ENCODE measurements around the gene CELSR3.

The CELSR3 gene

DNA sequence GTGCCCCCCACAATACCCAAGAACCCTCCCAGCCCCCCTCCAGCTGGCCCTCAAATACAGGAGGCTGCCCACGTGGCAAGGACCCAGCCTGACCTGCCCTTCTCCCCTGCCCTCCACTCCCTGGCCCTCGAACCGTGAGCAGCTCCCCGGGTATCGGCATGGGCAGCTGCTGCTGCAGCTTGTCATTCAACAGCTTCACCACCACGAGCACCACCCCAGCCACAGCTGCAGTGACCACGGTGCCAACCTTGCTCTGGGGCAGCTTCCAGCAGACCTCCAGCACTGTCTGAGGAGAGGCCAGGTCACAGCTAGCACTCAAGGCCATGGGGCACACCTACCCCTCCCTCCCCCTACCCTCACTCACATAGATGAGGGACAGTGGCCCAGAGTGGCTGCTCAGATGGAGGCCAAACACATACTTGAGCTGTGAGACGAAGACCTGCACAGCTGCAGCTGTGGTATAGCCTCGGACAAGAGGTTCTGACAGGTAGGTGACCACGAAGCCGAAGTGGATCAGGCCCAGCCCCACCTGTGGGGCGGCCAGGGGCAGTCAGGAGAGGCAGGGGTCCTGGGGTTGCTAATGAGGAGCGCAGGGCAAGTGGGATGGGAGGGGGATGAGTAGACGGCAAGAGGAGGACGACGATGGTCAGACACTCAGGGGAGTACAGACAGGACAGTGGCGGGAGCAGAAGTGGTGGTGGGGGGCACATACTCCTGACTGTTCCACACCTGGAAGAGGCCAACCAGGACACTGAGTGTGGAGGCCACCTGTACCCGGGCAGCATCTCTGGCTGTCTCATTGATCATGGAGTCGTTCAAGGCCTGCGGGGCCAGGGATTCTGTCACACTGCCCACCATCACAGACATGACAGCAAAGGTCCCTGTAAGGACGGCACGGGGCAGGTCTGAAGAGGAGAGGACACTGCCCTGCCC lies 30.9 kb downstream of the CELSR3 start:
- no peak for DNase-seq

DNA sequence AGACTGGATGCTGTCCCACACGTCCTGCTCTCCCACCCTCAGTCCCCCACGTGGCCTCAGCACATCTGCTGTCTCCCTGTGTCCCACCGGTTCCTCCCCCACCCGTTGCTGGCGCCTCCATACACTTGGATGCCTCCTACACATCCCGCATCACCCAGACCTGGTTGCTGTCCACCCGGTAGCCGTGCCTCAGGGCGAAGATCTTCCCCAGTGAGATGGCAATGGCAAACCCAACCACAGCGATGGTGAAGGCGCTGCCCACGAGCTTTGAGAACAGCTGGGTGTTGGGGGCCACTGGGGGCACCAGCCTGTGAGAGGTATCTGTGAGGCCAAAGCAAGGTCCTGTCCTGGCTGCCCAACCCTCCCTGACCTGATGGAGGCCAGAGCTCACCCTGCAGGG lies 31.9 kb downstream of the CELSR3 start:
- no peak for DNase-seq

DNA sequence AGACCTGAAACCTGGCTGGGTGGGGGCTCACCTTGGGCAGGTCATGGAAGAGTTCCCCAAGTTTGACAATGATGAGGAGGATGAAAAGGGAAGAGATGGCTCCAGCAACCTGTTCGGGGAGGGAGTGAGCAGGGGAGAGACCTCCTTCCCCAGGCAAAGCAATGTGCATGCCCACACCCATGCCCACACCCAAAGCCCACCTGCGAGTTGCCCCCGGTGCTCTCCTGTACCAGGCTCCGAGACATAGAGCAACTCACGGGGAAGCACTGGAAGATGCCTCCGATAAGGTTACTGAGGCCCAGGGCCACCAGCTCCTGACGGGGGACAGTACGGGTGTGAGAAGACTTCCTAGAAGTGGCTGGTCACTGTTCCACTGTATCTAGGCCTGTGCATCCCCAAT lies 32.3 kb downstream of the CELSR3 start:
- no peak for DNase-seq

DNA sequence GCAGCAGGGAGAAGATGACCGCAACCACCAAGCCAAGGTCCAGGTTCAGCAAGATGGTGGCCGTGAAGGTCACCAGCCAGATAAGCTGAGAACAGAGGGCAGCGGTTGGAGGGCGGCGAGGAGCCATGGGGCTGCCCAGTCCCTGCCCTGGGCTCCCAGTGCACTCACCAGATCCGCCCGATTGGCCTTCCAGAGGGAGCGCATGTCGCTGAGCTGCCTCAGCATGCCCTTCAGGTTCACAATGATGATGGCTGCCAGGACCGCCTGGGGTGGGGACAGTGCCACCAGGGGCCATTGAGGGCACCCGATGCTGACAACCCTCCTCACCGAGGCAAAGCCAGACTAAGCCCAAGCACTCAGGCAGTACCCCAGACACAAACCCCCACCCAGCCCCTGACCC lies 32.8 kb downstream of the CELSR3 start:
- DNase-seq = no peak

DNA sequence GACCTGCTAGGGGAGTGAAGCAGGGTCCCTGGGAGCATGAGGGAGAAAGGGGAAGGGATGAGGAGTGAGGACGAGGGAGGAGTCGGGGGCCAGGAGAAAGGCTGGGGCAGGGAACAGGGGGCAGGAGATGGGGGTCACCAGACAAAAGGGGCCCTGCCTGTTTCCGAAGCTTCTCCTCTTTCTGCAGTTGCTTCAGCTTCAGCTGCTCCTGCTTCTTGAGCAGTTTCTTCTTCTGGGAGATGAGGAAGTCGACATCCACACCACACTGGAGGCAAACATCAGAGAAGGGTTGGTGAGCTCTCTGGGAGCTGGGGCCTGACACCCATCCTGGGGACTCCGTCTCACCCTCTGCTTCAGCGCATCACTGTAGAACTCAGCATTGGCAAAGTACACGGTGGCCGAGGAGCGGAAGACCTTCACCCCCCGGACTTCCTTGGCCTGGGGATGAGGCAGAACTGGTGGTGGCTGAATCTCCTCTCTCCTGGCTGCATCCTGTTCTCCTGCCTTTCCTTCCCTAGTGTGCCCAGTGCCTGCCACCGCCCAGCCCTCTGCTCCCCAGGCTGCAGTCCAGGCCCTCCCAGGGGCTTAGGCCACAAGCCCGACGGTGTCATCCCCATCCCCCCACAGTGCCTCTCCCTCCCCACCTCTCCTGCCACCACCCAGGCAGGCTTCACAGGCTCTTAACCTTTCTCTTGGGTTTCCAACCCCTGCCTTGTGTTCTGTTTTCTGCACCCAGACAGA lies 34.2 kb downstream of the CELSR3 start:
- no peak for DNase-seq

DNA sequence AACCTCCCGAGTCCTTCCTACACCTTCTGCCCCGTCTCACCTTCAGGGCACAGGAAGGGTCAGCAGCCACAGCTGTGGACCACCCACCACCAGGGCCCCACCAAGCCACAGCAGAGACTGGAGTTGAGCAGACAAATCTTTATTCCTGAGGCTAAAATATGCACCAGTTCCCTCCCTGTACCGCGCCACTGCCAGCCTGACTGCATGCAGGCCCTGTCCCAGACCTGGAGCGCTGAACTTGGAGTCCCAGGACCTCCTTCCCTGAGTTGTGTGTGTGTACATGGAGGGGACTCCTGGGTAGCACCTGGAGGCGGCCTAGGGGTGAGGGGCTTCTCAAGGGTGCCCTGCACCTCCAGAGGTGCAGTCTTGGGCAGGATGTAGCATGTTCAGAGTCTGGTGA lies 37.1 kb downstream of the CELSR3 start:
- no peak for DNase-seq

DNA sequence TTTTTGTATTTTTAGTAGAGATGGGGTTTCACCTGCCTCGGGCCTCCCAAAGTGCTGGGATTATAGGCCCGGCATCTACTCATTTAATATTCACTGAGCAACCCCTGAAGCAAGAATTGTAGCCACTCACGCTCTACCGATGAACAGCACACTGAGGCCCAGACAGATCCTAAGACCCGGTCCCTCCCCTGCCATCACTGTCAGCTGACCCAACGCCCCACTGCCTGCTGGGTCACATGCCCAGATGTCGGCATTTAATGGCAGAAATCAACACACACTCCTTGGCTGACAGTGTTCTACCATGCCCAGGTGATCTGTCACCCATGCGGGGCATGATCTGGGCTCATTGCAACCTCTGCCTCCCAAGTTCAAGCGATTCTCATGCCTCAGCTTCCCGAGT lies 37.9 kb downstream of the CELSR3 start:
- DNase-seq = no peak

DNA sequence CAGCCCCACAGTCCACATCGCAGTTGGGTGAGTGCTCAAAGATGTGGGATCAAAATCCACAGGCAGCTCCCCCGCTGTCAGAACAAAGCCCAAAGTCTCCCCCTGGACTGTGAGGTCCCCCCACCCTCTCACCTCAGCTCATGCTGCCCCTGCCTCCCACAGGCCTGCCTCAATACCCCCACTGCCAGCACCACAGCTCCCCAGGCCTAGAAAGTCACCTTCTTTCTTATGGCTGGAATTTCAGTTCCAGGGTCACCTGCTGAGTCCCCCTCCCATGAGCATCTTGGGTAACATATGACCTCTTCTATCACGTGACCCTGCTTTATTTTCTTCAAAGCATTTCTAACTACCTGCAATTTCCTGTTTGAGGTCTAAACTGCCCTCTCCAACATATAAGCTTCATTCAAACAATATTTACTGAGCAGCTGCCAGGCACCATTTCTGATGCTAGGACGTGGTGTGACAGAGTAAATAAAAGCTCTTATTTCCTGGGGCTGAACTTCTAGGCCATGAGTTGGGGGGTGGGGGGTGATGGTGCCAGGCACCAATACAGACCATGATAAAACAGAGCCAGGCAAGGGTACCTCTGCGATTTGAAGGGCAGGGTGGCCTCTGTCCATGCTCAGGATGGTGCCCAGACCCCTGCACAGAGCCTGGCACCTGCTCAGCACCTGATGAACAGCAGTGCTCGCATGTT lies 38.7 kb downstream of the CELSR3 start:
- DNase-seq = no peak

DNA sequence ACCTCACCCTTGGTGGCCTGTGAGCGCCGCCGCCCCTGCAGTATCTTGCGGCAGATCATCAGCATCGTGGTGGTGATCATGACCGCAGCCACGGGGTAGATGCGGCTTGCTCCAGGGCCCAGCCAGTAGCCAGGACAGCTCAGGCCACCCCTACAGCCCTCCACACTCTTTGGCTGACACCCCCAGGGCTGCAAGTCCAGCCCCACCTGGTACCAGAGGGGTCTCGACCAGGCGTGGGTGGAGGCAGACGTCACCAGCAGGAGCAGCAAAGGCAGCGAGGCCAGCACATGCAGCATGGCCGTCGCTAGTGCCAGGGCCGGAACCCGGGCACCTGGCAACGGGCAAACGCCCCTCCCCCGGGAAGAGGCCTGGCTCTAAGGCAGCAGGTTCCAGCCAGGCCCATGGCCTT lies 41.2 kb downstream of the CELSR3 start, which contains the start of gene TMEM89:
Gene TMEM89 (minus strand): TSS at position 309 of the 409 bp plus-strand sequence. CDS start 13 bp downstream, at position 296.
- DNase-seq = no peak

DNA sequence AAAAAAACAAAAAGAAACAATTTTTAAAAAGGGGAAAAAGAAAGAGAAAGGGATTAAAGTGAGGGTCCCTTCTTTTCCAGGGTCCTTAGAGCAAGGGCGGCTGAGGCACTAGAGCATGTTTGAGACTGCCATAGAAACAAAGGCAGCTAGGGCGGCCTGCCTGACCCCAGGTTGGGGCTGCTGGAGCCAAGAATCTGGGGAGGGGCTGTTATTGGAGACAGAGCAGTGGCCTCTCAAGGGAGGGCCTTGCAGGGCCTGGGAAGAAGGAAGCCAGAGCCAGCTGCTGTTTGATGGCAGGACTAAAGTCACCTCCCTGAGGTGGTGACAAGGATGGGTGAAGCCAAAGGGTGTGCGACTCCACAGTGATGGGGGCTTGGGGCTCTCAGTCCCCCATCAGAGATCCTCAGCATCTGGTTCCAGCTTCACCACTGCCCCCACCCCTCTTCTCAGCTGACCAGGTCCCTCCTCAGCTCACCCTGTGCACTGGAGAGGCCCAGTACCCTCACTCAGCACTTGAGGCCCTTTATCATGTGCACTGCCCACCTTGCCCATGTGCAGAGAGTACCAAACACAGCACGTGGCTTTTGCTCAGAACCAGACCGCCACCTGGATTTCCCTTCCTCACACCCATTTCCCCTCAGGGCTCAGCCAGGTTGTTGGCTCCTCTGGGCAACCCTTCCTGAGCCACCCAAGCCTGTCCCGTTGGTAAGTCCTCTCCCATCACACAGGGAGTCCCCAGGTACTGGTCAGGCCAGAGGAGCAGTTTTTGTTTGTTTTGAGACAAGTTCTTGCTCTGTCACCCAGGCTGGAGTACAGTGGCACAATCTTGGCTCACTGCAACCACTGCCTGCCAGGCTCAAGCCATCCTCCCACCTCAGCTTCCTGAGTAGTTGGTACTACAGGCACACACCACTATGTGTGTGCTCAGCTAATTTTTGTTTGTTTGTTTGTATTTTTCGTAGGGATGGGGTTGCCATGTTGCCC lies 42.9 kb downstream of the CELSR3 start:
- no peak for DNase-seq

DNA sequence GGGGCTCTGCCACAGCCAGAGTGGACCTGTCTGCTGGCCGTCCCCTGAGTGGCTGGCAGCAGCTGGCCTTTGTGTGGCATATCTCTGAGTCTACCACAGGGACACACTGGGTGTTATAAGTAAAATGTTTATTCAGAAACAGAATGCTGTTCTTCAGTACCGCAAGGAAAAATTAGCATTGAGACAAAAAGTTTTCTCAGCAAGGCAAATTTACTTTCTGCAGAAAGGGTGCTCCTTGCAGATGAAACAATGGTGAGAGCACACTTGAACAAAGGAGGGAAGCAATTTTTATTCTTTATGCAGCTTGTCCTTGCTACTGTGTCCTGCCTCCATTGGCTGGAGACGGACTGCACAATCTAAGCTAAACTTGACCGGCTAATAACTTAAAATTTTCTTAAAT lies 45.1 kb downstream of the CELSR3 start:
- DNase-seq = no peak

DNA sequence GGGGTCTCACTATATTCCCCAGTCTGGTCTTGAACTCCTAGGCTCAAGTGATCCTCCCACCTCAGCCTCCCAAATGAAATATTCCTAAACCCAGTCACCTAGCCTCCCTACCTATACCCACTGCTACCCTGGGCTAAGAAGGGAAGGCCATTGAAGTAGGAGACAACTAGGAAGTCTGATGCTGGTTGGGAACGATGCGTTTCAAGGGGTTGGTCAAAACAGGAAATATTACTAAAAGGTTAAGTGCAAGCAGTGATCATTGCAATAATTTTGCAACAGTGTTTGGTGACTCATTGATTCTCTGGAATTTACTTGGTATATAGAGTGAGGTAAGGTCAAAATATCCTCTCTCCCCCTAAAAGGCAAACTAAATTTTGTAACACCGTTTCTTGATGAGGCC lies 48.6 kb downstream of the CELSR3 start:
- no peak for DNase-seq

DNA sequence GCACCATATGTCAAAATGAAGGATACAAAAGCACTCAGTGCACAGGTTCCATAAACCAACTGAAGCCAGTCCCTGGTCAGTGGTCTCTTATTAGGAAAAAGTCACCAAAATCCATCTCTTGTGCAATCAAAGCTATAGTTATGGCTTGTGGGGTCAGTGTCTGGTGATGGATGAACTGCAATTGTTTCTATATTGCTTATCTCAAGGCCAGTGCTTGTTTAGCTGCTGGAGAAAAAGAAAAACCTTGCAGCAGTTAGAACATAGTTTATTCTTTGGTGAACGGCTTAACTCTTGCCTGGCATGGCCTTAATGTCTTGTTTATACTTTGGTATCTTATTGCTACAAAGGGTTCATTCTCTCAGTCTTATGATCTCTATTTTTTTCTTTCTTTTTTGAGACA lies 50.4 kb downstream of the CELSR3 start:
- no peak for DNase-seq

DNA sequence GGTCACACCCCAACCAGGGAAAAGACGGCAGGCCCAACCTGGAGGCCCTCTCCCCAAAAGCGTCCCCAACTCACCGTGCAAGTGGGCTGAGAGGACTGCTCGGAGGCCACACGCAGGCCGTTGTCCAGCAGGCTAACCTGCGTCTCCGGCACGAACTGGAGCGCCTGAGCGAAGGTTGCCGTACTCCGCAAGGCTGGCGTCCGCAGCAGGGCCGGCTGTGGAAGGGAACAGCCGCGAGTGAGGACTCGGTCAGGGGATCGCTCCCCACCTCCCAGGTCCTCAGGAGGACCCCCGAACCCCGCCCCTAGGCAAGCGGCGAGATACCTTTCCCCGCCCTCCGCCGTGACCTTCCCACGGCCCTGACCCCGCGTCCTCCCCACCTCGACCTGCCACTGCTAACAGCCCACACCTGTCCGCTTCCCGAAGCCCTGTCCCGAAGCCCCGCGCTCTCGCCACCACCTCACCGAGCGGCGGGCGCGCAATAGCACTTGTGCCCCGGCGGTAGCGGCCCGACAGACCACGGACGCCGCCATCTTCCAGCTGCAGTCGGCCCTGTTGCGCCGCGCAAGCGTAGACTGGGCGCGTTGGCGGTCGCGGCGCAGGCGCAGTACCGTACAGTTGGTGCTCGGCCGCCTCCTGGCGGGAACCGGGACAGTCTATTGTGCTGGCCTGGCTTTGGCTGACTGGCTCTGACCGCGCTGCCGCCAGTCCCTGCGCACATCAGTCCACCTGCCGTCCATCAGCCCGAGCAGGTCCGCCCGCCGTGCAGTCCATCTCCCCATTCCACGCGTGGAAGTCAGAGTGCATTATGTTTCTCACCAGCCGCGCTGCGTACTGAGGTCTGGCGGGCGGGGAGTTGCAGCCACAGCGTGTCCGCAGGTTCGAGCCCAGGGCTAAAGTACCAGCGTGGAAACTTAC lies 53.3 kb downstream of the CELSR3 start, which contains the start of gene UQCRC1:
Gene UQCRC1 (minus strand): TSS at position 559 of the 918 bp plus-strand sequence. CDS start 26 bp downstream, at position 533.
- DNase-seq = peak; percentile 74

DNA sequence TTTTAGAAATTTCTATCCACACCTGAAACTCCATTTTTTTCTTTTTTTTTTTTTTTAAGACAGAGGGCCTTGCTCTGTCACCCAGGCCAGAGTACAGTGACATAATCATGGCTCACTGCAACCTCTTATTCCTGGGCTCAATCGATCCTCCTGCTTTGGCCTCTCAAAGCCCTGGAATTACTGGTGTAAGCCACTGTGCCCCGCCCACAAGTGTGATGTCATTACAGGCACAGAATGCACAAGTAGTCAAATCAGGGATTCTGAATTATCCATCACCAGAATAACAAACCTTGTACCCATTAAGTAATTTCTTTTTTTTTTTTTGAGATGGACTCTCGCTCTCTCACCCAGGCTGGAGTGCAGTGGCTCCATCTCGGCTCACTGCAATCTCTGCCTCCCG lies 55.2 kb downstream of the CELSR3 start:
- DNase-seq = no peak

DNA sequence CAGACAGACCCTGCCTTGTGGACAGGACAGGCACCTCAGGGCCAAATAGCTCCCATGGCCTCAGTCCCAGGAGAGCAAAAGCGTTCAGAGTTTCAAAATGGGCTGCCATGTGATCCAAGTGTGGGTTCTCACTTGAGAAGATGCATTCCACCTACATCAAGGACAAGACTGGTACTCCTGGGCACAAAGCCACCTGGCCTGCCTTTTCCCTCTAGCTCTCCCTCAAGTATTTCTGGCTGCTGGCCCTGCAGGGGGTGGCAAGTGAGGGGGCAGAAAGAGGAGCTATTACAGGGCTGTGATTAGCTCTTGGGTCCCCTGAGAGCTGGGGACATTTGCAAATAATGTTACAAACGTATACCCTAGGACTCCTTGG lies 61.1 kb downstream of the CELSR3 start:
- DNase-seq = no peak

DNA sequence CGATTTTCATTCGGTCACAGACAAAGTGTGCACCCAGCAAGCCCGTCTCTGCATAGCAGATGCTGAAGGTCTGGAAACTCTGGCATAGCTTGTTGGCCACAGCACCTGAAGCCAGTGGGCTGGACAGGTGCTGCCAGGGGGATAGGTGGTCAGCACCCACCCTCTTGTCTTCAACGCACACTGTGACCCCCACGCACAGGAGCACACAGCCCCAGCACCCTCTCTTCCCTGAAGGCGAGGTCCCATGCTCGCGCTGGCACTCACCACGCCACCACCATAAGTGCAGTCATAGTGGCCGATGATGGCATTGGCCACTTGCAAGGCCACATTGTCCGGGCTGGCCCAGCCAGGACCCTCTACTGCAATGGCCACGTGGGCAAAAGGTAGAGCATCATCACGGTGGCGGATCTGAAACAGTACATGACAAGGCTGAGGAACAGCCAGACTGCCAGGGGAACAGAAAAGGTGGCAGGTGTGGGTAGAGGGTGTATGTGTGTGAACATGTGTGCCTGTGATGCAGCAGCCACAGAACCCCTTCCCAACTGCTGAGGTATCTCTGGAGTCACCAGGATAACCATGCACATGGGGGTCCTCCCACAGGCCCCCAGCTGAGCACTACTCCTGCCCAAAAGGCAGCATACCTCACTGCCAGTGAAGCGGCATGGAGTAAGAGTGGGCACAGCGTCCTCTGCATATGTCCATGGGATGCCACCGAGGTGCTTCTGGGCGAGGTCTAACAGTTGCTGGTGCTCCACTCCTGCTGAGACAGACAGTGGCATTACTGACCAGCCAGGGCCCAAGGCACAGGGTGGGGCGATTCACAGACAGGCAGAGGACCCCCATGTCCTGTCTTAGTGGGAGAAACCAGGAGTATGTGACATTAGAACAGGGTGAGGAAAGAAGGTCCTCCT lies 61.7 kb downstream of the CELSR3 start:
- DNase-seq = no peak

DNA sequence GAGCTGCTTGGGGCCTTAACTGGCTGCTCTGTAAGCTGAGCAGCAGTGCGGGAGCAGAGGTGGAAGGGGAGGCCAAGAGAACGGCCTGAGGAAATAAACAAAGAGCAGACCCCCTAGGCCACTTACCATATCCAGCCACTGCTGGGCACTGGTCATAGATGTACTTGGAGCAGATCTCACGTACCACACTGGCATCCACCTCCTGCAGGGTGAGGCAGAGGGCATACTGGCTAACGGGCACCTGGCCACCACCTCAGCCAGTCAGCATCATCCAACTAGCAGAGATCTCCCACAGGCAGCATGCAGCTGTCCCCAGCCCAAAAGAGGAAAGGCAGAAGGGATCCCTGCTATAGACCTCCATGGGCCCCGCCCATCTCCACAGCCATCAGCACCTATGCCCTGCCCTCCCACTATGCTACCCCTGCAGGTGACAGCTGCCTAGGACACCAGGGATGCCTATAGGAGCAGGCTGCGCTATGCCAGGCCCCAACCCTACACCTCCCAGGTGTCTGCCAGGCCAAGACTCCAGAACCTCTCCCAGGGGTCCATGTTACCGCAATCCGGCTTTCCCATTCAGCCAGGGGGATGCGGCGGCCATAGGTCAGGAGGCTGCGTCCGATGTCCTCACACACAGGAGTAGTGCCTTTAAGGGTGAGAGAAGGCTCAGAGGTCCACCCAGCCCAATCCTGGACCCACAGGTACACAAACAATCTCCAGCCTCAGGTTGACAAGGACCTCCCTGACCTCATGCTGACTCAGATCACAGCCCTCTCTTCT lies 63.0 kb downstream of the CELSR3 start:
- DNase-seq = no peak

DNA sequence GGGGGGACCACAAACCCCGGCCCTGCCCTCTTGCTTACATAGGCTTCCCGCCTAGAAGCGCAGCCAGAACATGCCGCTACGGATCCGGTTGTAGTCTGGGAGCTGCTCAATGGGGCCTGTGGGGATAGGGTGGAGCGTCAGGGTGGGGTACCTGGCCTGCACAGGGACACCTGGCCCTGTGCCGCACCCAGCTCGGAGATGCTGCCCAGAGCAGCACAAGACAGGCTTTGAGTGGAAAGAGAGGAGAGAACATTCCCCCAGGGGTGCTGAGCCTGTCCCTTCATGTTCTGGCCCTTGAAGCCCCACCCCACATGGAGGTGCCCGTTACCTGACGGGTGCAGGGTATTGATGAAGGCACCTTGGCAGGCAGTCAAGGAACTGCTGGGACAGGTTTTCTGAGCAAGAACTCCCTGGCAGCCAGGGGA lies 63.6 kb downstream of the CELSR3 start:
- peak; percentile 41 for DNase-seq
